HG02610 (cell line): Measurements from ENCODE around the gene PLD1.
A peak's percentile ranks its signal among the peaks of the same experiment; 100 is the strongest.
"Not testable (repeated sequence)": the region's sequence is repeated elsewhere in the genome, so short reads cannot be mapped to it uniquely, and the experiment has no call there.

Source experiments
- ATAC-seq: cut with Tn5 transposase; IDR thresholded peaks from one replicate; pipeline ENCODE4 v1.9.1; 2021; ENCODE audit warnings: mild to moderate bottlenecking, moderate library complexity; ENCODE audit not compliant: unreplicated experiment

PLD1 gene

DNA sequence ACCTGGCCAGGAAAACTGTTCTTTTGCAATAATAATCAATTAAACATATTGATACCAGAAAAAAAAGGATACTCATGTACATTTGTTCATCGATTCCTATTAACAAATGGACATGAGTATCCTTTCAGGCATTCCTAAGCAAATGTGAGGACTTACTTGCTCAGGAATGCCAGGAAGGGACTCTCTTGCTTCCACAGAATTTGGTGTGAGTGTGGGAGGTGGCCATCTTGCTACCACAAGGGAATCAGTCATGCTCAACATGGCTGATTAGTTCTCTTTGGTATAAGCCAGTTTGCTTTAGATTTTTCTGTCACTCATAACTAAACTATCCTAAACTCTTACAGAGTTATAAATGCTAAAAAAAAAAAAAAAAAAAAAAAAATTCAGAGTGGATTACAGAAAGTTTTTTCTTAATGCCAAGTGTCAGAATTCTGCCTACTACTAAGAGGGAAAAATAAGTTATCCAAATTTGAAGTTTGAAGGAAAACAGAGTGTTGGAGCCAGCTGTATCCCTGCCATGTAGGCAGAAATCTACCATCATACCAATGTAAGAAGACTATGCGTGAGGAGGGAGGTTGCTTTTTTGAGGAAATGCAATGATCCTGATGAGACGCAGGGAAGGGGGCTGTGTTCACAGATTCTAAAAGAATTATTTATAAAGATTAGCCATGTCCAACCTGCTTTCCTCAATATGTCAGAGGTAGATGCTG lies 98.7 kb downstream of the PLD1 start:
- no peak for ATAC-seq

DNA sequence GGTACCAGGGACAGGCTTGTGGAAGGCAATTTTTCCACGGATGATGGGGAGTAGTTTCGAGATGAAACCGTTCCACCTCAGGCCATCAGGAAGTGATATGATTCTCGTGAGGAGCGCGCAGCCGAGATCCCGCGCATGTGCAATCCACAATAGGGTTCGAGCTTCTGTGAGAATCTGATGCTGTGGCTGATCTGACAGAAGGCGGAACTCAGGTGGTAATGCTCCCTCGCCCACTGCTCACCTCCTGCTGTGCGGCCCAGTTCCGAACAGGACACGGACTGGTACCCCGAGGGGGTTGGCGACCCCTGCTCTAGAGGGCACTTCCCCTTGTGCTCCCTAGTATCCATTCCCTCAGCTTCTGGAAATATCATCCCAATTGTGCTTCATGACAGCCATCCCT lies 99.9 kb downstream of the PLD1 start:
- ATAC-seq, result no peak

DNA sequence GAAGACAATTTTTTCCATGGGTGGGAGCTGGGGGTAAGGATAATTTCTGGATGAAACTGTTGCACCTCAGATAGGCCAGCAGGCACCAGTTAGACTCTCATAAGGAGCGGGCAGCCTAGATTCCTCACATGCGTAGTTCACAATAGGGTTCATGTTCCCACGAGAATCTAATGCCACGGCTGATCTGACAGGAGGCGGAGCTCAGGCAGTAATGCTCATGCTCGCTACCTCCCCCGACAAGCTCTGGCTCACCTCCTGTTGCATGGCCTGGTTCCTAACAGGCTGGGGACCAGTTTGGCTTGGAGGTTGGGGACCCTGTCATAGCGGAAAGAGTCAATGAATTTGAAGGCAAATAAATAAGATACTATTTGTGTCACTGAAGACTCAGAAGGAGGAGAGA lies 105.5 kb downstream of the PLD1 start:
- ATAC-seq, result no peak

DNA sequence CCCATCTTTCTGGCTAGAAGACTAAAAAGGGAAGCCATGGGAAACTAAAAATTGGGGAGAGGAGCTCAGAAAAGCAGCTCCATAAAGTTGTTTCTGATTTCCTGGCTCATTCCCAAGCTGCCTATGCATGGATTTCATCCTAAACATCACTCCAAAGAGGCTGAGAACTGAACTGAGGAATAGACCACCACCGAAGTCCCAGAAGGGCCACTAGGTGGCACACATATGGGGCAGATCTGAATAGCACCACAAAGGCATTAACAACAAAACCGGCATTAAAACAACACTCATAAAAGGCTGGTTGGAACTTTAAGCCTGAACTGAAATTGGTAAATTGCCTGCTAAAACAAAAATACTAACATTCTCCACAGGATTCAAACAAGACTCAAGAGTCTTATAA lies 106.3 kb downstream of the PLD1 start:
- ATAC-seq, result no peak

DNA sequence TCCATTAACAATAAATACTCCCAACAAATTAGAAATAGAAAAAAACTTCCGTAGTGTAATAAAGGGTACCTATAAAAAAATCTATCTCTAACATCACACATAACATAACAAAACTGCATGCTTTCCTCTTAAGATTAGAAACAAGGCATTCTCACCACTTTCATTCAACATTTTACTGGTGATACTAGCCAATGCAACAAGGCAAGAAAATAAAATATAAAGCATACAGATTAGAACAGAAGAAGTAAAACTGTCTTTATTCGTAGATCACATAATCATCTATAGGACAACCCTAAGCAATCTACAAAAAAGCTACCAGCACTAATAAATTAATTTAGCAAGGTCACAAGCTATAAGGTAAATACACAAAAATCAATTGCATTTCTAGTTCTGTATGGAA lies 107.1 kb downstream of the PLD1 start:
- no peak for ATAC-seq

DNA sequence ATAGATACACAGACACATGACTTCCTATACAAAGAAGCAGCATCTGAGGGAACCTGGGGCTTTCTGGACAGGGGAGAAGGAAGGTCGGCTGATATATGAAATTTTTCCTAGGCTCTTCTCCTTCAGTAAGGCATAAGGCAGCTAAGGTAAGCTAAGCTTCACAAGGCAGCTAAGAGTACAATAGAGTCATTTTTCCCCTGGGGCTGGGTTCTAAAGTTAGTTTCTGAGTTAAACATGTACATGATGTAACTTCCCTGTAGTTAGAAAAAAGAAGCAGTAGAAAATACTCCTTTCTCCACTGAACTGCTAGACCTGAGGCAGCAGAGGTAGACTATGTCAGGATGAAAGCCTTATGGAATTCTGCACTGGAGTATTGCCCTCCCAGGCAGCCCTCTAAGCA lies 109.6 kb downstream of the PLD1 start:
- ATAC-seq, result no peak

DNA sequence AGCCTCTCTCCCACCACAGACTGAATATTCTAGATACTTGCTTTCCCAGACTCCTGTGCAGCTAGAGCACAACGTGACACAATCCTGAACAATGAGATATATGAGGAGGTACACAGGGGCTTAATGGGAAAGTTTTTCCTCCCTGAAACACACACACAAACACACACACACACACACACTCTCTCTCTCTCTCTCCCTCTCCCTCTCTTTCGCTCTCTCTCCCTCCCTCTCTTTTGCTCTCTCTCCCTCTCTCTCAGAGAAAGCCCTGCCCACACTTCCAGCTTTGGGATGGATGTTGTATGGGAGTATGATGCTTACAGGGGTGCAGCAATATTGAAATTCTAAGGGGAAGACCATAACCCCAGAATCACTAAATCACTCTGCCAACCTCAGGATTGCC lies 110.1 kb downstream of the PLD1 start:
- no peak for ATAC-seq

DNA sequence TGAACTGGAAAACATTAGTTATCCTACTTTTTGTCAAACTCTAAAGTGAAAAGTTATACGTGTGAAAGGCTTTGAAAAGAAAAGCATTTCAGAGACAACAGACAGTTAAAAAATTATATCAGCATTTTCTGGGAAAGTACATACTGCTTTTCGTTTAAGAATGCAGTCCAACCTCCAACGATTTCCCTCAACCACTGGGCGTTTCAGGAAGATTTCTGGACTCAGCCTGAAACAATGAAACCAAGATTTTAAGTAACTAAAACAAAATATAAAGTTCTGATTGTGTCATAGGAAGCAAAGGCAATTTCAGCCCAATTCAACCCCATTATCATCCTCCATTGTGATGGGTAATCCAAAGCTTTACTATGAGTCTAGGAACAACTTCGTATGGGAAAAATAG lies 110.7 kb downstream of the PLD1 start:
- no peak for ATAC-seq

DNA sequence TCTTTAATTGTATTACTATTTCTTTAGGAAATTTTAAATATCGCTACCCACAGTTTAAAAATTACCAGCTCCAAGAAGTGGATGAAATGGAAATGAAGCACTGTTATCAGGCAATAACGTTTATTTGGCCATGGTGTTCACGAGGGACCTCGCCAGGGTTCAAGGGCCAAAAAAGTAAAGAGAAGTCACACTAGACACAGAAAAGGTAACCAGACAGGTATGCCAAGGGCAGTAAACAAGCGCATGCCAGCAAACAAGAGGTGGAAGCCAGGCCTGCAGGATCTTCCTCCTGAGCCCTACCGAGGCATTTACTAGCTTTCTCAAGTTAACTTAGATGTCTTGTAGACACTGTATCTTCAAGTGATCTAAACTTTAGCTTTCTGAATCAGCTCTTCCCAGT lies 113.5 kb downstream of the PLD1 start:
- ATAC-seq, result no peak

DNA sequence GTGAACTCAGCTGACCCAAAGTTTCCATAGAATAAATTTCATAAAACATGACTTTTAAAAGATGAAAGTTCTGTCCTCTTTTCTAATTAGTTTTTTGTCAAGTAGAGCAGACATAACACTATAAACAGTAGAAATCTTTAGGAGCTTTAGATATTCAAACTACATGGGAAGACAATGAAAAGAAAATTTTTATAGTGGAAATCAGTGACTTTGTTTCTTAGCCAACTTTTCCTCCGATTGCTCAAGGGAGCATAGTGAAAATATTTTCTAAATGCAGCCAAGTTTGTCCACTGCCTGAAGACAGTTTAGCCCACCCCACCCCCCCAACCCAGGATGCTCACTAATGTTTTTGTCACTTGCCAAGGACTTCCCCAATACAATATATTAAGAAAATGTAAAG lies 114.9 kb downstream of the PLD1 start:
- ATAC-seq, result no peak

DNA sequence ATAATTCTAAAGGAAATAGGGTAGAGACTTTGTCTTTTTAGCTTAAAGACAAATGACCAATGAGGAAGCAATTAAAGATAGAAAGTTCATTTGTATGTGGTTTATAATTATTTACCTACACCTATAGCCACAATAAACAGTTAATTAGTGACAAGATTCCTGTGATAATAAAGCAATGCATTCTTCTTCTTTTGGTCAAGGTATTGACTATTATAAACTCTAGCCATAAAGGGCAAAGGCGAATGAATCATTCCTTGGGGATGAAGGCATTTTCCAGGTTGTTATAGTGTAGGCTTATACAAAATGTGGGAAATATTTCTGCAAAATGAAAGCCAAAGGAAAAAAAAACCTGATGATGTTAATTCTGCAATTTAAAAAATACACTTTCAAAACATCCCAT lies 115.4 kb downstream of the PLD1 start:
- ATAC-seq, result no peak

DNA sequence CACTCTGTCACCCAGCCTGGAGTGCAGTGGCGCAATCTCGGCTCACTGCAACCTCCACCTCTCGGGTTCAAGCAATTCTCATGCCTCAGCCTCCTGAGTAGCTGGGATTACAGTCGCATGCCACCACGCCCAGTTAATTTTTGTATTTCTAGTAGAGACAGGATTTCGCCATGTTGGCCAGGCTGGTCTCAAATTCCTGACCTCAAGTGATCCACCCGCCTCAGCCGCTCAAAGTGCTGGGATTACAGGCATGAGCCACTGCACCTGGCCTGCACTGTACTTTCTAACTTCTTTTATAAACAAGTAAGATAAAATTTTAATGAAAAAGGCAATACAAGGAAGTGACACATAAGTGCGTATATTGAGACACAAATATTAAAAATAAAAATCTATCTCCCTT lies 117.7 kb downstream of the PLD1 start:
- not testable (repeated sequence) for ATAC-seq

DNA sequence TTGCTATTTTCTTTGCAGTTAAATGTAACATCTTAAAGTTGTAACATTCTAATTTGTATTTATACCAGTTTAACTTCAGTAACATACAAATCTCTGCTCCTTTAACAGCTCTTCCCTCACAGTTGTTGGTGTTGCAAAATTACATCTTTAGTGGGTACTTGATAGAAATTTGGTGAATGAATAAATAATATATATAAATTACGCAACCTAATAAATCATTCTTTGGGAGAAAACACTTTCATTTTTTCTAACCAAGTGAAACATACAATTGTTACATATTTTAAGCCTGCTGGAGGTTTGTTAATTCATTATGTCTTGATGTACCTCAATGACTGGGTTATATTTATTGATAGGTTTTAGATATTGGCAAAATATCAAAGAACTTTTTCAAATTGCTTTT lies 118.8 kb downstream of the PLD1 start:
- ATAC-seq, result no peak

DNA sequence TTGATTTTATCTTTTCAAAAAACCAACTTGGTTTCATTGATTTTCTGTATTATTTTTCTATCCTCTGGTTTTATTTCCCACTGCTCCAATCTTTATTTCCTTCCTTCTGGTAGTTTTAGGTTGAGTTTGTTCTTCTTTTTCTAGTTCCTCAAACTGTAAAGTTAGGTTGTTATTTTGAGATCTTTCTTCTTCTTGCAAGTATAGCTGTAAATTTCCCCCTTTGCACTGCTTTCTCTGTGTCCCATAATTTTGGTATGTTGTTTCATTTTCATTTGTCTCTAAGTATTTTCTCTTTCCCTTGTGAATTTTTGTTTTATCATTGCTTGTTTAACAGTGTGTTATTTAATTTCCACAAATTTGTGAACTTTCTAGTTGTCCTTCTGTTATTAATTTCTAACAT lies 120.0 kb downstream of the PLD1 start:
- ATAC-seq, result peak; percentile 62

DNA sequence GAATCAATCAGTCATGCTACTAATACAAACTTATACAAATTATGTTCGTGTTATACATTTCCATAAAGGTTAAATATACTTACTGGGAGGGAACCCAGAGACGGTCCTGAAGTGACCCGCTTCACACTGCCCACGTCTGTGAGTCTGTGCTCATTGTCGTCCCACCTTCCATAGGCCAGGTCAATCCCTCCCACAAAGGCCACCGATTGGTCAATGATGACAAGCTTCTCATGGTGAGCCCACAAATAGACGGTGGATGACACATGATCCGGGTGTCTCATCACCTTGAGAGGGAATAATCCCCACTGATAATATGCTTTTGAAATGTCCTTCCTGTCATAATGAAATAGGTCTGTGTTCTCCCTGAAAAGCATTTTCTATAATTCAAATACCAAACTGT lies 121.7 kb downstream of the PLD1 start:
- ATAC-seq, result no peak

DNA sequence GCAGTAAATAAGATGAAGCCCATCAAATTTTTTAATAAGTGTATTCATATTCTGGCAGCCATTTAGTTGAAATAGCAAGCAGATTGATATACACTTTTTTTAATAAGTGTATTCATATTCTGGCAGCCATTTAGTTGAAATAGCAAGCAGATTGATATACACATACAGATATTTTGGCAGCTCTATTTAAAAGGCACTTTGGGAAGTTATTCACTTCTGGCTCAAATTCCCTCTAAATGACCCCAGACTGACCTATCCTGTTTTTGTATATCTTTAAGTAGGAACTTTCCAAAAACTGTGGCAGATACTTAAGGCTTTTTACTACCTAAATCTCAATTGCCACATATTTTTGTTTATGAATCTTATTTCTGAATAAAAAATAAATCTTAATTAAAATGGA lies 122.3 kb downstream of the PLD1 start:
- no peak for ATAC-seq

DNA sequence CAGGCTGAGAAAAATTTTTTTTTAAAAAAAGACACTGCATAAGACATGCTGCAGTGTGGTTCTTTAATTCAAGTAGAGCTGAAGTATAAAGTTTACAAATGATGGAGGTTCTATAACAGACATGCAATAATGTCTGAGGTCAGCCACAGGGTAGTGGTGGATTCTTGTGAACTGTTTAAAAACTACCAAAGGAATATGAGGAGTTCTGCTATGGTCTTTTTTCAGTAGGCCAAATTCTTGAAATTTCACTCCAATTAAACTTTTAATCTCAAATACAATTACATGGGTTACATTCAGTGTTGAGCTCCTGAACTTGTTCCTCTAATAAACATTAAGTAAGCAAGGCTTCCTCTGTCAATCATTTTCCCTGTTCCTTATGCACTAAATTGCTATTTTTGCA lies 122.7 kb downstream of the PLD1 start:
- ATAC-seq, result no peak

DNA sequence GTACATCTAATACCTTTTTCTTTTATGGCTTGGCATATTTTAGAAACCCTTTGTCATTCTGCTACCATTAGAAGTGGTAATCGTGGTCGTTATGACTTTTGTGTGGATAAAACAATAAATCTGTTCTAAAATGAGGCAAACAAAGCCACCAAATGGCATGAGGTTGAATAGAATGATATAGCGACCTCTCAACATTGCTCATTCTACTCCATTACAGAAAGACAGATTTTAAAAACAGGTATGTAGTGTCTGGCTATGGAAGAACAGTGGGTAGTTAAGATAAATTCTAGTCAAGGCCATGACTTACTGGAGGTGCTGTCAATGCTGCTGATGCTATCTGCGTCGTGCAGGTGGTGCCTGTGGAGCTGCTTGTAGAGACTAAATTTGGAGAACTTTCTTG lies 123.2 kb downstream of the PLD1 start:
- no peak for ATAC-seq

DNA sequence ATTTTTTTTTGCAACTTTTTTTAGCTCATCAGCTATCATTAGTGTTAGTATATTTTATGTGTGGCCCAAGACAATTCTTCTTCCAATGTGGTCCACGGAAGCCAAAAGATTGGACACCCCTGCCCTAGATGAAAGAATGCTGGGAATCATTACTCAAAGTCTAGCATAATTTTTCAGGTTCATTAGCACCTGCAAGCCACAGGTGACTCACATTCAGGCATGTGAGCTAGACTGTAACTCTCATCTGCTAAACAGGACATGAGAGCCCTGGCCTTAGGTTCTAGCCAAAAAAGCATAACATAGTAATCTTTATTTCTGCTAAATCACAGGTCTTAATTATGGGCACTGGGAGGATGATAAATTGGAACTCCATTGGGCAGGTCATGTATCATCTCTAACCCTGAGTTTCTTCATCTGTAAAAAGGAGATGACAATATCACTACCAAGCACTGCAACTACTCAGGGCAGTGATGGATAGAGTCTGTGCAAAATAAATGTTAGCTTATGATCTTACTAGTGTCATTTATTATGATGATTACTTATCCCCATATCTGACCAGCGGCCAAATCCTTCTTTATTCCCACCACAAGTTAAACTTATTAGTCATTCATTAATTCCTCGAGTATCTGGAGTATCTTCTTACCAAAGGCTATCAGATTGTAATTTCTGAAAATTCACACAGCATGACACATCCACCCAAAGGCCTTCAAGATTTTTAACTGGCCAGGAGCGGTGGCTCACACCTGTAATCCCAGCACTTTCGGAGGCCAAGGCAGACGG lies 125.0 kb downstream of the PLD1 start:
- ATAC-seq, result no peak

DNA sequence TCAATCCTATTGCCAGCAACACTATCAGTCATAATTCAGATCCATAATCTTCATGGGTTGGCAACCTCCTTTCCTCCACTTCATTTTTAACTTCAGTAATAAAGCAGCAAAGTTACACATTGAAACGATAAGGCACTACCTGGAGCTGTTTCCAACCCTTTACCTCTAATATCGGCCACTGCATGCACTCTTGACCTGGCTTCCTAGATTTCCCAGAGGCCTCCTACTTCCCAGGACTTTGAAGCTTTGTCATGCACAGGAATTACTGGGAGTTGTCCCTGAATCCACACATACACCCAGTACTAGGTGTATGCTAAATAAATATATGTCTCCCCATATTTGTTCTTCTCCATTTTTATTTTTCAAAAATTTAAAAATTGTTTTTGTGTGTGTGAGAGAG lies 126.1 kb downstream of the PLD1 start:
- no peak for ATAC-seq

DNA sequence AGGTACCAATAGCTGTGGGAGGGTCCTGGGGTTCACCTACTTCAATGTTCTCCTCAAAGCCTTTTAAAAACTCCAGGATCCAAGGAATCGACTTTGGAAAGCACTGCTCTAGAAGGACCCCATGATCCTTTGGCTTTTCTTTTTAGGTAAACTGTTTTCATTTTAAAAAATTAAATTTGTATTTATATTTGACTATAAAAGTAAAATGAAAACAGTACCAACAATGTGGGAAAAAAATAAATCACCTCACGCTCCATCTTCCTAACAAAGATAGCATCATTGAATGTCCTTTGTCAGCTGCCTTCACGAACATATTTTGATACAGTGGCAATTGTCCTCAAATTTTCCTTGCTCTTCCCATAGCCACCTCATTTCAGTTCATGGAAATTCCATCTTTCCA lies 127.5 kb downstream of the PLD1 start:
- no peak for ATAC-seq

DNA sequence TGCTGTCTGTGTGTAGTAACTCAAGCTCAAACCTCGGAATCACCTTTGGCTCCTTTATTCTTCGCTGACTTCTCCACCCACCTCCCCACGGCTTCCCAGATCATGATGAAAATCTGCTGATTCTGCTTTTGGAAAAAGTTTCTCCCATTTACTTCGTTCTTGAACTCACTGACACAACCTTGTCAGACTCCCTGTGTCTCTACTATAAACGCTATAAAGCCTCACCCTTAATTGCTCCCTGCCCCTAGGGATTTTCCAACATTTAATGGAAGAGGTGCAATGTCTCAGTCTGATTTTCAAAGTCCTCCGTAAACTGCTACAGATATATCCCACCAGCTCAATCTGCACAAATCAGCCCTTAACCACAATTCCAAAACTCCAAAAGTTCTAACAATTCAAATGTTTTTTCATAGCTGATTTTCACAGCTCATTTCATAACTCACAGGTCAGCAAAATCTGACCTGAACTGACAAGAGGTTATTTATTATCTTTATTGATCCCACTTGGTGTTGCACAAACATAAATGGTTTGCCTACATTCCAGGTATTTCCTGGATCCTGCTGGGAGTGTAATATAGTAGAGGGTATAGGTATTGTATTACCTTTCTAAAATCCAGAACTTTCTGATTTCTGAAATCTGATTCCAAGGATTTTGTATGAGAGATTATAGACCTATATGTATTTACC lies 129.4 kb downstream of the PLD1 start:
- ATAC-seq, result no peak
